OCI-LY1 (cell line): ENCODE measurements around the gene CEBPB.

Experiments
- EZH2 ChIP-seq: fragments of 200-600 bp; sonication (generic), shearing (Covaris generic); IDR thresholded peaks from 2 replicates; pipeline ENCODE4 v1.8.0; 2017; ENCODE audit warnings: borderline replicate concordance, mixed run types, mild to moderate bottlenecking, antibody characterized with exemption, low read length, moderate library complexity, mixed read lengths
- TF ChIP-seq, protein P1 (sequence below): fragments of 200-600 bp; sonication (generic), shearing (Covaris generic); IDR thresholded peaks from 2 replicates; pipeline ENCODE4 v1.5.1; 2017; ENCODE audit warnings: mild to moderate bottlenecking, antibody characterized with exemption, low read length, moderate library complexity, mixed read lengths

DNA sequence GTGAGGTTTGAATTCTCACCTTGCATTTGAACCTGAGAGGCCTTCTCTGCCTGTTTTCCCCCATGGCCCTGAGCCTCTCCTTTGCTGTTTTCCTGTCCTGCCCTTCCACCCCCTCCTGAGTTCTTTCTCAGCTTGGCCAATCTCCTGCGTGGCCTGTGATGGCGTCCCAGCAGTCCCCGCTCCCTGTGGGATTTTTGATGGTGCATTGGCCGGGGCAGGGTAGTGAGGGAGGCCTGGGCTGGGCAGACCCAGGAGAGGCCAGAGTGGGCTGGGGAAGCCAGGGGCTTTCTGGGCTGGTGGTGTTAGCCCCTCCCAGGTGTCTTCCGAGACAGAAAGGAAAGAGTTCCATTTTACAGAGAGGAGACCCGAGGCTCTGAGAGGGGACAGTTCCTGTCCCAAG is 6.3 kb downstream of the CEBPB start:
- no peak for TF ChIP-seq EZH2
- TF ChIP-seq, protein P1, sequence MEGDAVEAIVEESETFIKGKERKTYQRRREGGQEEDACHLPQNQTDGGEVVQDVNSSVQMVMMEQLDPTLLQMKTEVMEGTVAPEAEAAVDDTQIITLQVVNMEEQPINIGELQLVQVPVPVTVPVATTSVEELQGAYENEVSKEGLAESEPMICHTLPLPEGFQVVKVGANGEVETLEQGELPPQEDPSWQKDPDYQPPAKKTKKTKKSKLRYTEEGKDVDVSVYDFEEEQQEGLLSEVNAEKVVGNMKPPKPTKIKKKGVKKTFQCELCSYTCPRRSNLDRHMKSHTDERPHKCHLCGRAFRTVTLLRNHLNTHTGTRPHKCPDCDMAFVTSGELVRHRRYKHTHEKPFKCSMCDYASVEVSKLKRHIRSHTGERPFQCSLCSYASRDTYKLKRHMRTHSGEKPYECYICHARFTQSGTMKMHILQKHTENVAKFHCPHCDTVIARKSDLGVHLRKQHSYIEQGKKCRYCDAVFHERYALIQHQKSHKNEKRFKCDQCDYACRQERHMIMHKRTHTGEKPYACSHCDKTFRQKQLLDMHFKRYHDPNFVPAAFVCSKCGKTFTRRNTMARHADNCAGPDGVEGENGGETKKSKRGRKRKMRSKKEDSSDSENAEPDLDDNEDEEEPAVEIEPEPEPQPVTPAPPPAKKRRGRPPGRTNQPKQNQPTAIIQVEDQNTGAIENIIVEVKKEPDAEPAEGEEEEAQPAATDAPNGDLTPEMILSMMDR, result no peak
